ENCODE data around the gene TCAIM.
"Not testable (repeated sequence)": the region's sequence is repeated elsewhere in the genome, so short reads cannot be mapped to it uniquely, and the experiment has no call there.

The TCAIM gene

GRCh38 chr3:44338010-44338827 is at the start of gene TCAIM:
Gene TCAIM (plus strand): TSS chr3:44338766. CDS start chr3:44354783, 16,017 bp downstream.
- no peak for FAIRE-seq

GRCh38 chr3:44289882-44290462 is 48.6 kb upstream of the TCAIM start:
- FAIRE-seq: no peak

- no peak for FAIRE-seq
Measured at GRCh38 chr3:44292276-44292675, 46.3 kb upstream of the TCAIM start.

- no peak for FAIRE-seq
Measured at GRCh38 chr3:44292947-44293346, 45.6 kb upstream of the TCAIM start.

- FAIRE-seq: peak; percentile 21
Measured at GRCh38 chr3:44297255-44297654, 41.3 kb upstream of the TCAIM start.

GRCh38 chr3:44301746-44302145 is 36.8 kb upstream of the TCAIM start:
- FAIRE-seq: no peak

- FAIRE-seq: no peak
Measured at GRCh38 chr3:44309500-44309899, 29.1 kb upstream of the TCAIM start.

- no peak for FAIRE-seq
Measured at GRCh38 chr3:44318891-44319311, 19.7 kb upstream of the TCAIM start.

- no peak for FAIRE-seq
Measured at GRCh38 chr3:44321335-44321734, 17.2 kb upstream of the TCAIM start.

- peak; percentile 96 for FAIRE-seq
Measured at GRCh38 chr3:44323341-44323955, 15.1 kb upstream of the TCAIM start.

- FAIRE-seq: no peak
Measured at GRCh38 chr3:44324584-44324983, 14.0 kb upstream of the TCAIM start.

- no peak for FAIRE-seq
Measured at GRCh38 chr3:44326019-44326418, 12.5 kb upstream of the TCAIM start.

GRCh38 chr3:44326515-44326914 is 12.1 kb upstream of the TCAIM start:
- FAIRE-seq: no peak

- no peak for FAIRE-seq
Measured at GRCh38 chr3:44329946-44330345, 8.6 kb upstream of the TCAIM start.

GRCh38 chr3:44330444-44330843 is 8.1 kb upstream of the TCAIM start:
- no peak for FAIRE-seq

GRCh38 chr3:44334326-44334725 is 4.2 kb upstream of the TCAIM start:
- FAIRE-seq: no peak

- FAIRE-seq: no peak
Measured at GRCh38 chr3:44337248-44337785, 1.2 kb upstream of the TCAIM start.

- no peak for FAIRE-seq
Measured at GRCh38 chr3:44338828-44339127, 212 bp downstream of the TCAIM start.

- FAIRE-seq: no peak
Measured at GRCh38 chr3:44339181-44340057, 853 bp downstream of the TCAIM start.

- FAIRE-seq: no peak
Measured at GRCh38 chr3:44340058-44340395, 1.5 kb downstream of the TCAIM start.

GRCh38 chr3:44342176-44342790 is 3.7 kb downstream of the TCAIM start:
- FAIRE-seq: no peak

- no peak for FAIRE-seq
Measured at GRCh38 chr3:44343421-44343820, 4.9 kb downstream of the TCAIM start.

- not testable (repeated sequence) for FAIRE-seq
Measured at GRCh38 chr3:44346590-44346989, 8.0 kb downstream of the TCAIM start.
